ENCODE results near the gene AAMDC. TPM values are rescaled to one million over a fixed set of nuclear protein-coding genes. Genes with fewer than 3 reads are reported as not detected.

AAMDC gene
- 1 to 10 TPM; 1.7 to 4.9 TPM for total RNA-seq

GRCh38 chr11:77820565-77821348 is at the start of gene AAMDC, which contains the start of gene RSF1:
AAMDC (plus strand) TSS chr11:77821144; CDS start chr11:77842497, 21,353 bp downstream.
RSF1 (minus strand) TSS chr11:77820722; CDS start chr11:77820714, 8 bp downstream.
- peak within 1 kb of the TSS; percentile 80 to 92 for H3K27ac Mint-ChIP-seq
- no peaks in the 10 kb centered on the region for H3K27me3 Mint-ChIP-seq
- DNase-seq (ENCODE audit: low spot score) (peak; percentile 97), ATAC-seq (peak; percentile 92 to 95)
- peaks cover 25 to 44% of the 10 kb centered on the region in 2 donors for H3K4me1 Mint-ChIP-seq (ENCODE audit: low read depth in 2 of 2)
- no peaks in the 10 kb centered on the region for H3K9me3 Mint-ChIP-seq
- peak within 1 kb of the TSS; percentile 99 for H3K4me3 Mint-ChIP-seq
- no peaks in the 10 kb centered on the region for H3K36me3 Mint-ChIP-seq

GRCh38 chr11:77775936-77776335 is 45.0 kb upstream of the AAMDC start:
- ATAC-seq (no peak), DNase-seq (ENCODE audit: low spot score) (no peak)
- H3K4me1 Mint-ChIP-seq (ENCODE audit: low read depth in 2 of 2): peaks cover 27 to 30% of the 10 kb centered on the region in 2 donors
- H3K27ac Mint-ChIP-seq: no peak overlapping the region
- no peak overlapping the region for H3K4me3 Mint-ChIP-seq
- H3K9me3 Mint-ChIP-seq: no peaks in the 10 kb centered on the region
- no peaks in the 10 kb centered on the region for H3K36me3 Mint-ChIP-seq
- H3K27me3 Mint-ChIP-seq: no peaks in the 10 kb centered on the region

- no peak for ATAC-seq
- Mint-ChIP-seq H3K27ac (no peak overlapping the region), H3K9me3 (no peaks in the 10 kb centered on the region), H3K4me1 (ENCODE audit: low read depth in 2 of 2) (peaks cover 22 to 25% of the 10 kb centered on the region in 2 donors), H3K4me3 (no peak overlapping the region), H3K36me3 (no peaks in the 10 kb centered on the region), H3K27me3 (no peaks in the 10 kb centered on the region)
- no peak for DNase-seq (ENCODE audit: low spot score)
These were observed 44.5 kb upstream of the AAMDC start for GRCh38 chr11:77776455-77776854.

GRCh38 chr11:77778118-77778517 is 42.8 kb upstream of the AAMDC start:
- no peak overlapping the region for H3K27ac Mint-ChIP-seq

GRCh38 chr11:77778549-77778948 is 42.4 kb upstream of the AAMDC start:
- peak overlapping the region in 1 of 2 donors; percentile 24 for H3K27ac Mint-ChIP-seq
- H3K4me1 Mint-ChIP-seq (ENCODE audit: low read depth in 2 of 2): peaks cover 15 to 22% of the 10 kb centered on the region in 2 donors
- no peaks in the 10 kb centered on the region for H3K27me3 Mint-ChIP-seq
- no peaks in the 10 kb centered on the region for H3K9me3 Mint-ChIP-seq
- DNase-seq (ENCODE audit: low spot score) (no peak), ATAC-seq (no peak)
- H3K36me3 Mint-ChIP-seq: no peaks in the 10 kb centered on the region
- no peak overlapping the region for H3K4me3 Mint-ChIP-seq

More at GRCh38 chr11:77778118-77778517, 42.8 kb upstream of the AAMDC start:
- Mint-ChIP-seq H3K27me3 (no peaks in the 10 kb centered on the region), H3K36me3 (no peaks in the 10 kb centered on the region), H3K9me3 (no peaks in the 10 kb centered on the region), H3K4me3 (no peak overlapping the region), H3K4me1 (ENCODE audit: low read depth in 2 of 2) (peaks cover 15 to 22% of the 10 kb centered on the region in 2 donors)
- ATAC-seq (no peak), DNase-seq (ENCODE audit: low spot score) (no peak)

- Mint-ChIP-seq H3K4me3 (no peak overlapping the region), H3K4me1 (ENCODE audit: low read depth in 2 of 2) (peaks cover 15 to 22% of the 10 kb centered on the region in 2 donors), H3K27ac (no peak overlapping the region), H3K27me3 (no peaks in the 10 kb centered on the region), H3K9me3 (no peaks in the 10 kb centered on the region), H3K36me3 (no peaks in the 10 kb centered on the region)
- DNase-seq (ENCODE audit: low spot score) (no peak), ATAC-seq (no peak)
These were observed 41.0 kb upstream of the AAMDC start for GRCh38 chr11:77779935-77780334.

GRCh38 chr11:77783025-77783424 is 37.9 kb upstream of the AAMDC start:
- H3K4me3 Mint-ChIP-seq: no peak overlapping the region
- no peaks in the 10 kb centered on the region for H3K36me3 Mint-ChIP-seq
- DNase-seq (ENCODE audit: low spot score) (no peak), ATAC-seq (no peak)
- H3K4me1 Mint-ChIP-seq (ENCODE audit: low read depth in 2 of 2): peaks cover 21 to 25% of the 10 kb centered on the region in 2 donors
- H3K27me3 Mint-ChIP-seq: no peaks in the 10 kb centered on the region
- H3K9me3 Mint-ChIP-seq: no peaks in the 10 kb centered on the region
- H3K27ac Mint-ChIP-seq: no peak overlapping the region

GRCh38 chr11:77784572-77784971 is 36.4 kb upstream of the AAMDC start:
- Mint-ChIP-seq H3K4me3 (no peak overlapping the region), H3K27ac (no peak overlapping the region), H3K4me1 (ENCODE audit: low read depth in 2 of 2) (peaks cover 29 to 34% of the 10 kb centered on the region in 2 donors), H3K27me3 (no peaks in the 10 kb centered on the region), H3K9me3 (no peaks in the 10 kb centered on the region), H3K36me3 (no peaks in the 10 kb centered on the region)
- DNase-seq (ENCODE audit: low spot score): no peak
- no peak for ATAC-seq

- Mint-ChIP-seq H3K27ac (peak overlapping the region; percentile 37 to 85), H3K4me1 (ENCODE audit: low read depth in 2 of 2) (peaks cover 53 to 59% of the 10 kb centered on the region in 2 donors), H3K4me3 (no peak overlapping the region), H3K27me3 (no peaks in the 10 kb centered on the region), H3K9me3 (no peaks in the 10 kb centered on the region), H3K36me3 (peaks cover 14% of the 10 kb centered on the region)
- DNase-seq (ENCODE audit: low spot score) (no peak), ATAC-seq (peak; percentile 20 to 53)
These were observed 31.7 kb upstream of the AAMDC start for GRCh38 chr11:77789061-77789730.

- Mint-ChIP-seq H3K36me3 (peaks cover 14% of the 10 kb centered on the region), H3K4me1 (ENCODE audit: low read depth in 2 of 2) (peaks cover 58 to 63% of the 10 kb centered on the region in 2 donors), H3K4me3 (no peak overlapping the region), H3K27ac (no peak overlapping the region), H3K27me3 (no peaks in the 10 kb centered on the region), H3K9me3 (no peaks in the 10 kb centered on the region)
- peak; percentile 32 to 33 for ATAC-seq
- DNase-seq (ENCODE audit: low spot score): no peak
These were observed 31.0 kb upstream of the AAMDC start for GRCh38 chr11:77789731-77790476.

GRCh38 chr11:77791301-77791700 is 29.6 kb upstream of the AAMDC start:
- Mint-ChIP-seq H3K9me3 (no peaks in the 10 kb centered on the region), H3K36me3 (peaks cover 14% of the 10 kb centered on the region), H3K4me1 (ENCODE audit: low read depth in 2 of 2) (peaks cover 70 to 71% of the 10 kb centered on the region in 2 donors), H3K4me3 (no peak overlapping the region), H3K27ac (no peak overlapping the region), H3K27me3 (no peaks in the 10 kb centered on the region)
- ATAC-seq: no peak
- no peak for DNase-seq (ENCODE audit: low spot score)

GRCh38 chr11:77793972-77794371 is 27.0 kb upstream of the AAMDC start:
- H3K4me1 Mint-ChIP-seq (ENCODE audit: low read depth in 2 of 2): peaks cover 72 to 74% of the 10 kb centered on the region in 2 donors
- peaks cover 14% of the 10 kb centered on the region for H3K36me3 Mint-ChIP-seq
- H3K27ac Mint-ChIP-seq: no peak overlapping the region
- H3K27me3 Mint-ChIP-seq: no peaks in the 10 kb centered on the region
- no peak overlapping the region for H3K4me3 Mint-ChIP-seq
- H3K9me3 Mint-ChIP-seq: no peaks in the 10 kb centered on the region
- no peak for DNase-seq (ENCODE audit: low spot score)
- no peak for ATAC-seq

GRCh38 chr11:77799338-77799737 is 21.6 kb upstream of the AAMDC start:
- H3K27ac Mint-ChIP-seq: peak overlapping the region in 1 of 2 donors; percentile 50
- ATAC-seq (no peak), DNase-seq (ENCODE audit: low spot score) (no peak)
- H3K4me1 Mint-ChIP-seq (ENCODE audit: low read depth in 2 of 2): peaks cover 43 to 58% of the 10 kb centered on the region in 2 donors
- H3K9me3 Mint-ChIP-seq: no peaks in the 10 kb centered on the region
- H3K27me3 Mint-ChIP-seq: no peaks in the 10 kb centered on the region
- H3K36me3 Mint-ChIP-seq: no peaks in the 10 kb centered on the region
- no peak overlapping the region for H3K4me3 Mint-ChIP-seq
